Neural cell (in vitro differentiated cells): ENCODE measurements around the gene FCHO1. TPM values are rescaled to one million over a fixed set of nuclear protein-coding genes. Genes with fewer than 3 reads are reported as not detected.

Experiments used
- H2AFZ ChIP-seq: fragments of 200-600, 300-800 bp; sonication (generic), shearing (Covaris generic); 2 replicates; pipeline ENCODE4 v1.6.0; 2014; ENCODE audit warnings: low read depth, mild to moderate bottlenecking, antibody characterized with exemption, low read length, moderate library complexity
- H3F3A ChIP-seq: fragments of 200-600 bp; shearing (Covaris generic); 2 replicates; pipeline ENCODE4 v1.6.1; 2016; ENCODE audit warnings: mild to moderate bottlenecking, moderate library complexity, mixed read lengths, antibody characterized with exemption, low read length; ENCODE audit not compliant: insufficient read depth, poor library complexity, severe bottlenecking
- H3K27ac ChIP-seq: fragments of 200-600, 300-800 bp; sonication (generic), shearing (Covaris generic); 2 replicates; pipeline ENCODE4 v1.5.1; 2014; ENCODE audit warnings: mild to moderate bottlenecking, low read length, moderate library complexity
- H3K27me3 ChIP-seq: fragments of 300-800, 200-600 bp; sonication (generic), shearing (Covaris generic); 2 replicates; pipeline ENCODE4 v1.6.0; 2014; ENCODE audit warnings: mild to moderate bottlenecking, low read depth, low read length, moderate library complexity; ENCODE audit not compliant: insufficient read depth
- H3K36me3 ChIP-seq: fragments of 300-800, 200-600 bp; sonication (generic), shearing (Covaris generic); 2 replicates; pipeline ENCODE4 v1.5.1; 2014; ENCODE audit warnings: mild to moderate bottlenecking, antibody characterized with exemption, low read length, moderate library complexity; ENCODE audit not compliant: insufficient read depth
- H3K4me2 ChIP-seq: fragments of 300-800, 200-600 bp; sonication (generic), shearing (Covaris generic); 2 replicates; pipeline ENCODE4 v1.6.0; 2014; ENCODE audit warnings: mild to moderate bottlenecking, low read length
- H3K4me3 ChIP-seq: fragments of 300-800, 200-600 bp; sonication (generic), shearing (Covaris generic); 2 replicates; pipeline ENCODE4 v1.5.1; 2014; ENCODE audit warnings: mild to moderate bottlenecking, low read length, moderate library complexity
- H3K79me2 ChIP-seq: fragments of 200-600 bp; shearing (Covaris generic); replicated peaks from 2 replicates; pipeline ENCODE4 v1.6.0; 2014; ENCODE audit warnings: mild to moderate bottlenecking, low read length, moderate library complexity; ENCODE audit not compliant: insufficient read depth
- H3K9ac ChIP-seq: fragments of 300-800, 200-600 bp; sonication (generic), shearing (Covaris generic); 2 replicates; pipeline ENCODE4 v1.6.1; 2016; ENCODE audit warnings: mild to moderate bottlenecking, low read length, mixed read lengths
- H3K9me2 ChIP-seq: fragments of 200-600 bp; shearing (Covaris generic); 2 replicates; pipeline ENCODE4 v1.6.1; 2016; ENCODE audit warnings: mild to moderate bottlenecking, low read length, mixed read lengths; ENCODE audit not compliant: insufficient read depth
- H3K9me3 ChIP-seq: fragments of 200-600, 300-800 bp; sonication (generic), shearing (Covaris generic); 2 replicates; pipeline ENCODE4 v1.6.1; 2016; ENCODE audit warnings: mild to moderate bottlenecking, mixed run types, low read length, moderate library complexity, mixed read lengths
- H4K20me1 ChIP-seq: fragments of 200-600 bp; shearing (Covaris generic); 2 replicates; pipeline ENCODE4 v1.6.1; 2016; ENCODE audit warnings: mild to moderate bottlenecking, mixed run types; ENCODE audit not compliant: insufficient read depth
- EP300 ChIP-seq: fragments of 450-650 bp; conservative IDR thresholded peaks from 2 replicates; pipeline ENCODE4 v1.6.1; 2014; ENCODE audit warnings: antibody characterized with exemption, mild to moderate bottlenecking, moderate library complexity; ENCODE audit not compliant: poor library complexity, severe bottlenecking
- EZH2 ChIP-seq: fragments of 200-600, 300-800 bp; shearing (Covaris generic), sonication (generic); IDR thresholded peaks from 2 replicates; pipeline ENCODE4 v1.6.1; 2014; ENCODE audit warnings: antibody characterized with exemption, low read length, borderline replicate concordance, mild to moderate bottlenecking; ENCODE audit not compliant: insufficient read depth, poor library complexity, severe bottlenecking
- MXI1 ChIP-seq: fragments of 450-650 bp; conservative IDR thresholded peaks from 2 replicates; pipeline ENCODE4 v1.6.1; 2014; ENCODE audit warnings: antibody characterized with exemption, mild to moderate bottlenecking; ENCODE audit not compliant: poor library complexity, severe bottlenecking
- POLR2AphosphoS5 ChIP-seq: IDR thresholded peaks from 2 replicates; pipeline ENCODE4 v1.6.1; 2012
- RAD21 ChIP-seq: fragments of 450-650 bp; conservative IDR thresholded peaks from 2 replicates; pipeline ENCODE4 v1.6.1; 2014; ENCODE audit warnings: antibody characterized with exemption, mild to moderate bottlenecking, moderate library complexity
- SMC3 ChIP-seq: fragments of 450-650 bp; conservative IDR thresholded peaks from 2 replicates; pipeline ENCODE4 v1.6.1; 2014; ENCODE audit warnings: antibody characterized with exemption, mild to moderate bottlenecking, moderate library complexity; ENCODE audit not compliant: poor library complexity
- TAF1 ChIP-seq: IDR thresholded peaks from 2 replicates; pipeline ENCODE4 v1.6.1; 2012; ENCODE audit warnings: low read depth
- polyA plus RNA-seq: library from polyadenylated mRNA; depleted of rRNA; stranded (reverse); fragments of >200 nt; gene quantifications from 2 replicates; pipeline ENCODE4 v1.2.3, GENCODE V29; 2014
- TF ChIP-seq, protein P1 (sequence below): fragments of 450-650 bp; IDR thresholded peaks from 2 replicates; pipeline ENCODE4 v1.5.1; 2014; ENCODE audit warnings: antibody characterized with exemption, mild to moderate bottlenecking, moderate library complexity; ENCODE audit not compliant: poor library complexity, severe bottlenecking
- TF ChIP-seq, protein P2 (sequence below): IDR thresholded peaks from 2 replicates; pipeline ENCODE4 v1.6.1; 2012; ENCODE audit warnings: borderline replicate concordance

Gene FCHO1
- polyA plus RNA-seq, 1 donor from 2014 or later: 39.7 TPM

DNA sequence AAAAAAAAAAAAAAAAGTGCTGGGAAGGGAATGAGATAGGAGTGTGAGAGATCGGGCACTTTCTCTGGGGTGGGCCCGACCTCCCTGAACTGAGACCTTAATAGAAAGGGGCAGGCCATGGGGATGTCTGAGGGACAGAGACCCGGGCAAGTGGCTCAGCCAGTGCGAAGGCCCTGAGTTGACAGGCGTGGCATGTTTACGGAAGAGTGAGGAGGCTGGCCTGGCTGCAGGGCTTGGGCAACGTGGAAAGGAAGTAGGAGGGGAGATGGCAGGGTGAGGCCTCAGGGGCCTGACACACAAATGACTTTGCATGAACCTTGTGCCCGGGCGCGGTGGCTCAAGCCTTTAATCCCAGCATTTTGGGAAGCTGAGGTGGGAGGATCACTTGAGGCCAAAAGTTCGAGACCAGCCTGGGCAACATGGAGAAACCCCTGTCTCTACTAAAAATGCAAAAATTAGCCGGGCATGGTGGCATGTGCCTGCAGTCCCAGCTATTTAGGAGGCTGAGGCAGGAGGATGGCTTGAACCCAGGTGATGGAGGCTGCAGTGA, 13.9 kb downstream of the FCHO1 start:
- H2AFZ ChIP-seq: no peak overlapping the region

DNA sequence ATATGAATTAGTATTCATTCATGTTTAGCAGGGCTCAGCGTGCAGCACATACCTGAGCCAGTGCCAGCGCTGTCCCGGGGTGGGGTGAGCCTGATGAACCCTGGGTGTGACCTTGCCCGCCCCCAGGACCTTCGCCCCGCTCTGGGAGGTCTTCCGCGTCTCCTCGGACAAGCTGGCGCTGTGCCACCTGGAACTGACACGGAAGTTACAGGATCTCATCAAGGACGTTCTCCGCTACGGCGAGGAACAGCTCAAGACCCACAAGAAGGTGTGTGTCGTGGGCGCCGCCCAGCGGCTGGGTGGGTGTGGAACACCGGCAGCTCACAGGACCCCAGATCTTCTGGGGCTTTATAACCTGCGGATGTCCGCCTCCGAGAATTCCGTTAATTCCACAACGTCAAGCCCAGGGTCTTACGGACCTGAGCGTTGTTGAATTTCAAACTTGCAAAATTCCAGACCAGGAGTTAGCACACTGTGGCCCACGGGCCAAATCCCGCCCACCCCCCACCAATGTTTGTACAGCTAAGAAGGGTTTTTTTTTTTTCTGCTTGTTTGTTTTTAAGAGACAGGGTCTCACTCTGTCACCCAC, 15.4 kb downstream of the FCHO1 start:
- Histone ChIP-seq H3K9me3 (no peaks in the 10 kb centered on the region), H4K20me1 (no peaks in the 10 kb centered on the region), H3K36me3 (no peaks in the 10 kb centered on the region), H2AFZ (no peak overlapping the region), H3K9me2 (no peaks in the 10 kb centered on the region), H3K27ac (no peak overlapping the region), H3K4me3 (no peak overlapping the region), H3K79me2 (no peaks in the 10 kb centered on the region), H3K9ac (no peak overlapping the region), H3F3A (no peaks in the 10 kb centered on the region), H3K27me3 (no peaks in the 10 kb centered on the region), H3K4me2 (no peak overlapping the region)
- TF ChIP-seq RAD21 (peak; percentile 36), SMC3 (no peak)
- TF ChIP-seq, protein P1, sequence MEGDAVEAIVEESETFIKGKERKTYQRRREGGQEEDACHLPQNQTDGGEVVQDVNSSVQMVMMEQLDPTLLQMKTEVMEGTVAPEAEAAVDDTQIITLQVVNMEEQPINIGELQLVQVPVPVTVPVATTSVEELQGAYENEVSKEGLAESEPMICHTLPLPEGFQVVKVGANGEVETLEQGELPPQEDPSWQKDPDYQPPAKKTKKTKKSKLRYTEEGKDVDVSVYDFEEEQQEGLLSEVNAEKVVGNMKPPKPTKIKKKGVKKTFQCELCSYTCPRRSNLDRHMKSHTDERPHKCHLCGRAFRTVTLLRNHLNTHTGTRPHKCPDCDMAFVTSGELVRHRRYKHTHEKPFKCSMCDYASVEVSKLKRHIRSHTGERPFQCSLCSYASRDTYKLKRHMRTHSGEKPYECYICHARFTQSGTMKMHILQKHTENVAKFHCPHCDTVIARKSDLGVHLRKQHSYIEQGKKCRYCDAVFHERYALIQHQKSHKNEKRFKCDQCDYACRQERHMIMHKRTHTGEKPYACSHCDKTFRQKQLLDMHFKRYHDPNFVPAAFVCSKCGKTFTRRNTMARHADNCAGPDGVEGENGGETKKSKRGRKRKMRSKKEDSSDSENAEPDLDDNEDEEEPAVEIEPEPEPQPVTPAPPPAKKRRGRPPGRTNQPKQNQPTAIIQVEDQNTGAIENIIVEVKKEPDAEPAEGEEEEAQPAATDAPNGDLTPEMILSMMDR: peak; percentile 48

More for the DNA sequence above, 13.9 kb downstream of the FCHO1 start:
- Histone ChIP-seq H3K4me3 (no peak overlapping the region), H3K36me3 (no peaks in the 10 kb centered on the region), H3K27ac (no peak overlapping the region), H3K4me2 (no peak overlapping the region), H3K9me3 (no peaks in the 10 kb centered on the region), H3K79me2 (no peaks in the 10 kb centered on the region), H4K20me1 (no peaks in the 10 kb centered on the region), H3K9me2 (no peaks in the 10 kb centered on the region), H3F3A (no peaks in the 10 kb centered on the region), H3K27me3 (no peaks in the 10 kb centered on the region), H3K9ac (no peak overlapping the region)
- TF ChIP-seq, protein P1: no peak
- TF ChIP-seq MXI1 (no peak), EP300 (no peak)

DNA sequence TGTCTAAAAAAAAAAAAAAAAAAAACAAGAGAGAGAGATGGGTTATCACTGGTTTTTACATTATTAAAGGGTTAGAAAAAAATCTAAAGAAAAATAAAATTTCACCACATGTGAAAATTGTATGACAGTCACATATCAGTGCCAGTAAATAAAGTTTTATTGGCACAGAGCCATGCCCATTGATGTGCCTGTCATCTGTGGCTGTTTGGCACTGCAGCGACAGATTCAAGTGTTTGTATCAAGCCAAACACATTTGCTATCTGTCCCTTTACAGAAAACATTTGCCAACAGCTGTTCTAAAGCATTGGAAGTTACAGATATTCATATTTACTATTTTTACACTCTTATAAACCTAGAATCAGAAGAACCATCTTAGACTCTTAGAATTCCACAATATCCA, 16.3 kb downstream of the FCHO1 start:
- no peaks in the 10 kb centered on the region for H3K9me3 ChIP-seq
- H4K20me1 ChIP-seq: no peaks in the 10 kb centered on the region
- H3K27me3 ChIP-seq: no peaks in the 10 kb centered on the region
- no peak overlapping the region for H3K4me2 ChIP-seq
- no peak overlapping the region for H3K27ac ChIP-seq
- H3K4me3 ChIP-seq: no peak overlapping the region
- H3K79me2 ChIP-seq: no peaks in the 10 kb centered on the region
- TF ChIP-seq POLR2AphosphoS5 (no peak), MXI1 (no peak), EZH2 (no peak), SMC3 (no peak), EP300 (no peak), RAD21 (no peak), TAF1 (no peak)
- TF ChIP-seq, protein P2, sequence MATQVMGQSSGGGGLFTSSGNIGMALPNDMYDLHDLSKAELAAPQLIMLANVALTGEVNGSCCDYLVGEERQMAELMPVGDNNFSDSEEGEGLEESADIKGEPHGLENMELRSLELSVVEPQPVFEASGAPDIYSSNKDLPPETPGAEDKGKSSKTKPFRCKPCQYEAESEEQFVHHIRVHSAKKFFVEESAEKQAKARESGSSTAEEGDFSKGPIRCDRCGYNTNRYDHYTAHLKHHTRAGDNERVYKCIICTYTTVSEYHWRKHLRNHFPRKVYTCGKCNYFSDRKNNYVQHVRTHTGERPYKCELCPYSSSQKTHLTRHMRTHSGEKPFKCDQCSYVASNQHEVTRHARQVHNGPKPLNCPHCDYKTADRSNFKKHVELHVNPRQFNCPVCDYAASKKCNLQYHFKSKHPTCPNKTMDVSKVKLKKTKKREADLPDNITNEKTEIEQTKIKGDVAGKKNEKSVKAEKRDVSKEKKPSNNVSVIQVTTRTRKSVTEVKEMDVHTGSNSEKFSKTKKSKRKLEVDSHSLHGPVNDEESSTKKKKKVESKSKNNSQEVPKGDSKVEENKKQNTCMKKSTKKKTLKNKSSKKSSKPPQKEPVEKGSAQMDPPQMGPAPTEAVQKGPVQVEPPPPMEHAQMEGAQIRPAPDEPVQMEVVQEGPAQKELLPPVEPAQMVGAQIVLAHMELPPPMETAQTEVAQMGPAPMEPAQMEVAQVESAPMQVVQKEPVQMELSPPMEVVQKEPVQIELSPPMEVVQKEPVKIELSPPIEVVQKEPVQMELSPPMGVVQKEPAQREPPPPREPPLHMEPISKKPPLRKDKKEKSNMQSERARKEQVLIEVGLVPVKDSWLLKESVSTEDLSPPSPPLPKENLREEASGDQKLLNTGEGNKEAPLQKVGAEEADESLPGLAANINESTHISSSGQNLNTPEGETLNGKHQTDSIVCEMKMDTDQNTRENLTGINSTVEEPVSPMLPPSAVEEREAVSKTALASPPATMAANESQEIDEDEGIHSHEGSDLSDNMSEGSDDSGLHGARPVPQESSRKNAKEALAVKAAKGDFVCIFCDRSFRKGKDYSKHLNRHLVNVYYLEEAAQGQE: no peak
- TF ChIP-seq, protein P1: no peak
- no peaks in the 10 kb centered on the region for H3K36me3 ChIP-seq
- no peak overlapping the region for H2AFZ ChIP-seq
- no peak overlapping the region for H3K9ac ChIP-seq
- no peaks in the 10 kb centered on the region for H3K9me2 ChIP-seq
- H3F3A ChIP-seq: no peaks in the 10 kb centered on the region
